ENCODE results near the gene CAT.
"Not testable (repeated sequence)": the region's sequence is repeated elsewhere in the genome, so short reads cannot be mapped to it uniquely, and the experiment has no call there.

Gene CAT

DNA sequence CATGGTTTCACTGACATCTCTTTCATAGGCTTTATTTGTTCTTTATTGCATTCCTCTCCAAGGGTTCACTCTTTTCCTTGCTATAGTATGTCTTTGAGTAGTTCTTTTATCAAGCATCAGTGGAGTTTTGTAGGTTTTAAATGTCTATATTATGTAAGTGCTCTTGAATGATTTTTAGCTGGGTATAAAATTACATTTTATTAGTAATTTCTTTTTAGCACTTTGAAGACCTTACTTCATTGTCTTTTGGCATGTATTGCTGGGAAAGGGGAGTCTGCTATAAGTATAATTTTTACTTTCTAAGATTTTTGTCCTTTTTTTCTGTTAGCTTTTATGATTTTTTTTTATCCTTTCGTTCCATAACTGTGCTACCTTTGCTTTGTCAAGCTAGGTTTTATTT lies 25.5 kb upstream of the CAT start:
- H3K4me1 Mint-ChIP-seq, result no peaks in the 10 kb centered on the region
- peaks cover 18% of the 10 kb centered on the region for H3K9me3 Mint-ChIP-seq
- H3K27me3 Mint-ChIP-seq, result peaks cover 14% of the 10 kb centered on the region
- H3K4me3 Mint-ChIP-seq, result no peak overlapping the region
- DNase-seq, result no peak
- H3K27ac Mint-ChIP-seq, result no peak overlapping the region
- CTCF ChIA-PET, result no interaction called here
- H3K36me3 Mint-ChIP-seq, result no peaks in the 10 kb centered on the region

DNA sequence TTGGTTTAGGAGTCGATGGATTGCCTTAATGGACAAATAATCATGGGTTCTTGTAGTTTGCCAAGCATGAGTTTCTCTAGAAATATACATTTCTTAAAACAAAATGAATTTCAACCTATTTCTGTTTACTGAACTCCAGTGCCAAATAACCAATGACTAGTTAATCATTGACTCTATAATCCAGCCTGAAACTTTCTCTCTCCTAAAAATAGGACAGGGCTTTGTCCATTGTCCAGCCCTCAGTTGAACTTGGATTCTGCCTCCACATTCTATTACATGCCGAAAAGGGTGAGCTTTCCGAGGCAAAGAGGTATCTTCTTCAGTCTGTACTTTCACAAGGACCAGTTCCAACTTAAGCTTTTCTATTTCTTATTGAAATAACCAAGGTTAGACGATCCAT lies 23.2 kb upstream of the CAT start:
- CTCF ChIA-PET, result no interaction called here
- H3K36me3 Mint-ChIP-seq, result no peaks in the 10 kb centered on the region
- no peak overlapping the region for H3K27ac Mint-ChIP-seq
- peaks cover 8% of the 10 kb centered on the region for H3K27me3 Mint-ChIP-seq
- peaks cover 18% of the 10 kb centered on the region for H3K9me3 Mint-ChIP-seq
- no peaks in the 10 kb centered on the region for H3K4me1 Mint-ChIP-seq
- H3K4me3 Mint-ChIP-seq, result no peak overlapping the region
- DNase-seq, result no peak

DNA sequence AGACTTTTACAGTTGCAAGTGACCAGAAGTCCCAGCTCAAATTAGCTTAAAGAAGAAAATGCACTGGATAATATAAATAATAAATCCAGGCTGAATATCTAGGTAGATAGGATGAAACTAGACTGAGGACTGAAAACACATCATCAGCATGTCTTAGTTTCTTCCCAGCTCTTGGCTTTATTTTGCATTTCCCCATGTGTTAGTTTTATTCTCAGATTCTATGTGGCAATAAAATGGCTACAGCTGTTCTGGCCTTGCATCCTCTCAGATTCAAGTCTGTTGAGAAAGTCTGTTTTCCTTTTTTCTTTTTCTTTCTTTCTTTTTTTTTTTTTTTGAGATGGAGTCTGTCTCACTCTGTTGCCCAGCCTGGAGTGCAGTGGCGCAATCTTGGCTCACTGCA lies 22.6 kb upstream of the CAT start:
- Mint-ChIP-seq H3K36me3 (no peaks in the 10 kb centered on the region), H3K4me1 (no peaks in the 10 kb centered on the region), H3K9me3 (peaks cover 18% of the 10 kb centered on the region), H3K4me3 (no peak overlapping the region), H3K27ac (no peak overlapping the region), H3K27me3 (peaks cover 8% of the 10 kb centered on the region)
- CTCF ChIA-PET, result no interaction called here
- DNase-seq, result no peak

DNA sequence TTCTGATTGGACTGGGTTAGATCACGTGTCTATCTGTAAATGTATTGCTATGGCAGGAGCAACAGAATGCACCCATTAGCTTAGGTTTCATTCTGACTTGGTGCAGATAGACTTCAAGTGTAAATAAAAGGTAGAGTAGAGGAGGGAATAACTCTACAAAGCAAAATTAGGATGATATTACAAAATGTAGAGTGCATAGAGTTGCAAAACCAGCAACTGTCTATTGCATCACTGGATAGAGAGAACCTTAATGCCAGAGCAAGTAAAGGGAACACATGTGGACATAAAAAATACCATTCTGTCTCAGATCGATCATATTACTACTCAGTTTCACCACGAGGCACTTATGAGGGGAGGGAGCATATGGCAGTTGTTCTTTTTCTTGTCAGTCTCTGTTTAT lies 22.0 kb upstream of the CAT start:
- CTCF ChIA-PET, result no interaction called here
- no peaks in the 10 kb centered on the region for H3K4me1 Mint-ChIP-seq
- no peaks in the 10 kb centered on the region for H3K36me3 Mint-ChIP-seq
- DNase-seq, result no peak
- no peak overlapping the region for H3K27ac Mint-ChIP-seq
- no peak overlapping the region for H3K4me3 Mint-ChIP-seq
- H3K27me3 Mint-ChIP-seq, result peaks cover 10% of the 10 kb centered on the region
- H3K9me3 Mint-ChIP-seq, result peaks cover 18% of the 10 kb centered on the region

DNA sequence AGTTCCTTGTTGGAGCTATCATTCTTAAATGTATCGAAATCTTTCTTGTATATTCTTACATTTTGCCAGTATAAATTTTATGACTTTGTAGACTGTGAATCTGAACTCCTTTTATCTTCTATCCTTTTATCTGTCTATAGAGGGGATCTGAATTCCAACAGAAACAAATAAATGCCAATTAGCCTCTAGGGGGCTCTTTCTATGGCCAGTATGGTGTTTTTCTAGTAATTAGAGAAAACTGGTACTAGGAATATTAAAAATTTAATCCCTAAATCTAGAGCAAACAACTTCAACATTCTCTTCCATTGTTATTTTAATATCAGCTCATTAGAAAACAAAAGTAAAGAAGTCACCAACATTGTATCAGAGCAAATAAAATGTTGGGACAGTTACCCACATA lies 21.5 kb upstream of the CAT start:
- H3K9me3 Mint-ChIP-seq, result peaks cover 18% of the 10 kb centered on the region
- peaks cover 13% of the 10 kb centered on the region for H3K27me3 Mint-ChIP-seq
- no peaks in the 10 kb centered on the region for H3K36me3 Mint-ChIP-seq
- DNase-seq, result no peak
- H3K4me3 Mint-ChIP-seq, result no peak overlapping the region
- CTCF ChIA-PET, result no interaction called here
- H3K27ac Mint-ChIP-seq, result no peak overlapping the region
- H3K4me1 Mint-ChIP-seq, result peaks cover under 1% of the 10 kb centered on the region

DNA sequence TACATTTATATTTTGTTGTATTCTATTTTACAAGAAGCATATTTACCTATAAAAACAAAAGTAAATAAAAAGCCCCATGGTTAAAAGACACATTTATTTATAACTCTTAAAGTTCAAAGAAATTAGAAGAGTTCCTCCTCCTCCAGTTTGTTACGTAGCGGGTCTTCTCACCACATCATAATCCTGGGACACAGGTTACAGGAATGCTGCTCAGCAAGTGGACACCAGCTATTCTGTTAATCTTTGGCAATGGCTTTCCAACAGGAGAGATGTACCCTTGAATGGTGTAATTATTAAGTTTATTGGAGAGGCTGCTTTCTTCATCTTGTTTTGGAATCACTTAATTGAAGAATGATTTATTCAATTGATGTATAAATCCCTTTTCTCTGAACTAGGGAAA lies 19.6 kb upstream of the CAT start:
- CTCF ChIA-PET, result no interaction called here
- no peak overlapping the region for H3K4me3 Mint-ChIP-seq
- peaks cover 10% of the 10 kb centered on the region for H3K27me3 Mint-ChIP-seq
- H3K36me3 Mint-ChIP-seq, result no peaks in the 10 kb centered on the region
- peaks cover 6% of the 10 kb centered on the region for H3K9me3 Mint-ChIP-seq
- H3K4me1 Mint-ChIP-seq, result peaks cover 2% of the 10 kb centered on the region
- no peak overlapping the region for H3K27ac Mint-ChIP-seq
- no peak for DNase-seq

DNA sequence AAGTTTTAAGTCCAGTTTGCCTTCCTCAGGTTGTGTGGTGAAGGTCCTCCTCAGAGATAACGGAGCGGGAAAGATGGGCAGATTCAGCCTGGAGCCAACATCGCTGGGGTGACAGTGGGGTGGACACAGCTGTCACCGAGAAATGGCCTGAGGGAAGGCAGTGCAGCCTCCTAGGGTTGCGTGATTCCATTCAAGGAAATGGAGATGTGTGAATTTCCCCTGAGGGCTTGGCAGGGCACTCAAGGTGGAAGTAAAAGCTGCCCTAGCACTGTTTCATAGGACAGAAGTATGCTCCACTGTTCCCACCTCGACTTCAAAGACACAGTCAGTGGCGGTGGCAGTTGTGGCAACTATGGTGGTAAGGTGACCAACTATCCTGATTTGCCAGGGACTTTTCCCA lies 15.4 kb upstream of the CAT start:
- H3K4me1 Mint-ChIP-seq, result peaks cover 2% of the 10 kb centered on the region
- no peak overlapping the region for H3K27ac Mint-ChIP-seq
- DNase-seq, result no peak
- H3K4me3 Mint-ChIP-seq, result no peak overlapping the region
- CTCF ChIA-PET, result no interaction called here
- no peaks in the 10 kb centered on the region for H3K36me3 Mint-ChIP-seq
- H3K9me3 Mint-ChIP-seq, result no peaks in the 10 kb centered on the region
- peaks cover 23% of the 10 kb centered on the region for H3K27me3 Mint-ChIP-seq

DNA sequence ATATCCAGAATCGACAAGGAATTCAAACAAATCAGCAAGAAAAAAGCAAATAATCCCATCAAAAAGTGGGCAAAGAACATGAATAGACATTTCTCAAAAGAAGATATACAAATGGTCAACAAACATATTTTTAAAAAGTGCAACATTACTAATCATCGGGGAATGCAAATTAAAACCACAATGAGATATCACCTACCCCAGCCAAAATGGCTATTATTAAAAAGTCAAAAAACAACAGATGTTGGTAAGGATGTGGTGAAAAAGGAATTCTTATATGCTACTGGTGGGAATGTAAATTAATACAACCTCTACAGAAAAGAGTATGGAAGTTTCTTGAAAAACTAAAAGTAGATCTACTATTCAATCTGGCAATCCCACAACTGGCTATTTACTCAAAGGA lies 13.9 kb upstream of the CAT start:
- H3K9me3 Mint-ChIP-seq, H3K36me3 Mint-ChIP-seq, CTCF ChIA-PET, H3K4me3 Mint-ChIP-seq, DNase-seq, H3K4me1 Mint-ChIP-seq, H3K27ac Mint-ChIP-seq: not testable (repeated sequence)
- peaks cover 24% of the 10 kb centered on the region for H3K27me3 Mint-ChIP-seq

DNA sequence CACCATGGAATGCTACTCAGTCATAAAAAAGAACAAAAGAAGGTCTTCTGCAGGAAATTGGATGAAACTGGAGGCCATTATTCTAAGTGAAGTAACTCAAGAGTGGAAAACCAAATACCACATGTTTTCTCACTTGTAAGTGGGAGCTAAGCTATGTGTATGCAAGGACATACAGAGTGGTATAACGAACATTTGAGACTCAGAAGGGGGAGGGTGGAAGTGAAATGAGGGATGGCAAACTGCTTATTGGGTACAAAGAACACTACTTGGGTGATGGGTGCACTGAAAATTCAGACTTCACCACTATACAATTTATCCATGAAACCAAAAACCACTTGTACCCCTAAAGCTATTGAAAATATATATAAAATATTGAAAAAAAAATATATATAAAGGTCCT lies 13.4 kb upstream of the CAT start:
- DNase-seq, result no peak
- H3K4me3 Mint-ChIP-seq, result no peak overlapping the region
- CTCF ChIA-PET, result no interaction called here
- H3K4me1 Mint-ChIP-seq, result peaks cover 6% of the 10 kb centered on the region
- no peaks in the 10 kb centered on the region for H3K9me3 Mint-ChIP-seq
- H3K27ac Mint-ChIP-seq, result no peak overlapping the region
- peaks cover 24% of the 10 kb centered on the region for H3K27me3 Mint-ChIP-seq
- H3K36me3 Mint-ChIP-seq, result no peaks in the 10 kb centered on the region

DNA sequence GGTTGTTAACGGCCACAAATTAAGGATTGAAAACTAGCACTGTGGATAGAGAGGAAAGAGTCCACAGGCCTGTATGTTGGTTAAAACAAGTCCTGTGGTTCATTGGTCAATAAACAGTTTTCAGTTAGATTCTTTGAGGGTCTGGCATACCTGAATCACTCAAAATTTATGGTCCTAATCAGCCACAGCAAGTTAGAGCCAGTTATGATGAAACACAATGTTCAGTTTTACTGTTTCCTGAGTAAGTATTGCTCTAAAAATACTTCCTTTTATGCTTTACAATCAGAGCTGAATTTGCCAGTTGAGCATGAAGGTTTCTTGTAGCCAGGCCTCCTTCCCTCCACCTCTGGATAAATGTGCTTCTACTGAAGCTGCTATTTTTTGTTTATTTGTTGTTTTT lies 12.9 kb upstream of the CAT start:
- no peak overlapping the region for H3K27ac Mint-ChIP-seq
- H3K4me3 Mint-ChIP-seq, result no peak overlapping the region
- no peaks in the 10 kb centered on the region for H3K9me3 Mint-ChIP-seq
- H3K36me3 Mint-ChIP-seq, result no peaks in the 10 kb centered on the region
- no peak for DNase-seq
- peaks cover 7% of the 10 kb centered on the region for H3K4me1 Mint-ChIP-seq
- CTCF ChIA-PET, result no interaction called here
- H3K27me3 Mint-ChIP-seq, result peaks cover 24% of the 10 kb centered on the region

DNA sequence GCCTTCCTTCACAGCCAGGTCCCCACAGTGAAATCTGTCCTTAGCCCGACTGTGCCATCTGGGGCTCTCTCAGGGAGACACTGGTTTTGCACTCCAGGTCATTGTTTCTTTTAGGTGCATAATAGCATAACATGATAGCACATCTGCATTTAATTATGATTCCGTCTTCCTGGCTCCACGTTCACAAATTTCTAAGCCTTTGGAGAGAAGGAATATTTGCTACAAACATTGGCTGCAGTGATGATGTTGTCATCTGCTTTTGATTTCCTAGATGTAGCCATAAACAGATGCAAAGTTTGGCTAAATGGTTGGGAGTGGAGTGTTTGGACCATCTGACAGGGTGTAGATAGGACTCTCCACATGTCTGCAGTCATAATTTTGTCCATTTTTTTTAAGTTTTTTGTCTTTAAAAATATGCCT lies 12.0 kb upstream of the CAT start:
- peaks cover 7% of the 10 kb centered on the region for H3K4me1 Mint-ChIP-seq
- no peak for DNase-seq
- no peaks in the 10 kb centered on the region for H3K9me3 Mint-ChIP-seq
- H3K4me3 Mint-ChIP-seq, result no peak overlapping the region
- H3K36me3 Mint-ChIP-seq, result no peaks in the 10 kb centered on the region
- CTCF ChIA-PET, result no interaction called here
- no peak overlapping the region for H3K27ac Mint-ChIP-seq
- H3K27me3 Mint-ChIP-seq, result peaks cover 23% of the 10 kb centered on the region

DNA sequence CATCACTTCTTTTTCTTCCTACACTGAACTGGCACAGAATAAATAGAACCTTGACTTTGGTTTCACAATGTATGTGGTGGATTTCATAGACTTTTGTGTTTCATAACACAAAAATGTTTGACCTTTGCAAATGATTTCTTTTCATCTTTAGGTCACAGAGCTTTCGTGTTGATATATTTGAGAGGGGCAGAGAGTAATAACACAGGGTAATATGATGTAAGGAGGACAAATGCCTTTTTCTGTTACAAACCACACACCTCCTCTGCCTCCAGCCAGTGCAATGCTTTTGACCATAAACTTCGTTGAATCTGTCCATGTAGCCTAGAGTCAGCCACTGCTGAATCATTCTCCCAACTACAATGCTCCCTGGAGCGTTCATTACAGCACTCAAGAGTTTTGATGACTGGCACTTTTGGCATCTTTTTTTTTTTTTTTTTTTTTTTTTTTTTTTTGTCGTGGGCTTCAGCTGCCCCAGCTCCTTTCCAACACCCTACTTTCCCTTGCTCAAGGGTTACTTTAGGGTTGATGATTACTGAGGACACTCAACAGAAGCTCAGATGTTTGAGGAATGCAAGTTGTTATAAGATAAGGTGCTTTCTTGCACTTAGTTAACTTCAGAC lies 11.4 kb upstream of the CAT start:
- no peak overlapping the region for H3K27ac Mint-ChIP-seq
- no peaks in the 10 kb centered on the region for H3K36me3 Mint-ChIP-seq
- no peak for DNase-seq
- H3K4me1 Mint-ChIP-seq, result peaks cover 5% of the 10 kb centered on the region
- H3K4me3 Mint-ChIP-seq, result no peak overlapping the region
- CTCF ChIA-PET, result no interaction called here
- no peaks in the 10 kb centered on the region for H3K9me3 Mint-ChIP-seq
- H3K27me3 Mint-ChIP-seq, result peaks cover 25% of the 10 kb centered on the region

DNA sequence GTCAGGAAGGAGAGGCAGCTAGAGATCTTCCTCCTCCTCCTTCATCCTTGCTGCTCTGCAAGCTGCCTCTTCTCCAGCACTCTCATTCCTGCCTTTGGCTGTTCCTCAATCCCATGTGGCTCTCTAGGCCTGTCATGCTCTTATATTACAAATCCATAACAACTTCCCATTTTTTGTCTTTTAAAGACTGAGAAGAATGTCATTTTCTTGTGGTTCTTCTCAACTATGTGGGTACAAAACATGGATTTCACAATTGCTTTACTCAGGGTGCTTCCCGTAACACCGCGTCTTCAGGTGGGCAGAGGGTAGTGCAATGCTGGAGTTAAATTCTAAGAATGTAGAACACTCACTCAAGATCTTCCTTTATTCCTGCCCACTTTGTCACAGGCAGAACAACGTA lies 6.8 kb upstream of the CAT start:
- Mint-ChIP-seq H3K27me3 (peaks cover 18% of the 10 kb centered on the region), H3K27ac (no peak overlapping the region), H3K36me3 (no peaks in the 10 kb centered on the region), H3K4me3 (no peak overlapping the region), H3K9me3 (no peaks in the 10 kb centered on the region), H3K4me1 (peaks cover 5% of the 10 kb centered on the region)
- CTCF ChIA-PET, result no interaction called here
- no peak for DNase-seq

DNA sequence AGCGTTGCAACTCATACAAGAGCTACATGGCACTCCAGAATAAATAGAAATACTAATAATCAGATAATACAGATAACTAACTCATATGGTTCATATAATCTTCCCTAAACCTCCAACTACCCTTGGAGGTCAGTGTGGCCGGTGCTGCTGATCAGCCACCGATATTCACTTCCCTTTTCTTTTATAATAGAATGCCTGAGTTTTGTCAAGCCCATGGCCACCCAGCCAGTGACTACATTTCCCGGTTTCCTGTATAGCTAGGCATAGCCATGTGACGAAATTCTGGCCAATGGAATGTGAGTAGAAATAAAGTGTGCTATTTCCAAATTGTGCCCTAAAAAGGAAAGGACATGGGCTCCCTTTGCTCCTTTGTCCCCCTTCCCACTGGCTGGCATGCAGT lies 5.9 kb upstream of the CAT start:
- Mint-ChIP-seq H3K9me3 (no peaks in the 10 kb centered on the region), H3K4me1 (peaks cover 8% of the 10 kb centered on the region), H3K4me3 (no peak overlapping the region), H3K27ac (no peak overlapping the region), H3K27me3 (peaks cover 12% of the 10 kb centered on the region), H3K36me3 (no peaks in the 10 kb centered on the region)
- no peak for DNase-seq
- CTCF ChIA-PET, result no interaction called here

DNA sequence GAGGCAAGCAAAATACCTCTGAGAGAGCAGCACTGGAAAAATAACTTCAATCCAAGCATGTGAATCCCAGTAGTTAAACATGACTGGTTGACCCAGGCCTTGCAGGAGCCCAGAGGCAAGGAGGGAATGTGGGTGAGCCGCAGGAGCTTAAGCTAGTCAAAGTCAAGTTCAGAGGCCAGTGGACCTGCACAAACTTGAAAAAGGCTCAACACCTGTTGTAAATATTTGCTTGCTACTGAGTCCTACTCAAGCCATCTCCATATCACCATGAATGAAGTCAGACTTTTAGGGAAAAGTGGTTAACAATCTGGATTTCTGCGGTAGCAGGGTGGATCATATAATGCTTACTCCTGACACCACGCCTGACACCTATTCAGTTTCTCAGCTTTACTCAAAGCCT lies 4.8 kb upstream of the CAT start:
- CTCF ChIA-PET, result no interaction called here
- peaks cover 14% of the 10 kb centered on the region for H3K4me1 Mint-ChIP-seq
- no peak overlapping the region for H3K4me3 Mint-ChIP-seq
- peaks cover 7% of the 10 kb centered on the region for H3K27me3 Mint-ChIP-seq
- no peak for DNase-seq
- no peak overlapping the region for H3K27ac Mint-ChIP-seq
- H3K9me3 Mint-ChIP-seq, result no peaks in the 10 kb centered on the region
- no peaks in the 10 kb centered on the region for H3K36me3 Mint-ChIP-seq
